Suprapubic skin (tissue), 3 donors: ENCODE data around the gene SYT1.

Experiments
- CTCF ChIP-seq, 2 donors: fragments of 200-600 bp in 1 of 2; fragments of 450-650 bp in 1 of 2; sonication (generic) in 1 of 2; IDR thresholded peaks; one replicate each; pipeline ENCODE4 v1.5.1; 2016 to 2019; ENCODE audit warnings: antibody characterized with exemption in 2 of 2, mild to moderate bottlenecking in 1 of 2, moderate library complexity in 1 of 2
- POLR2A ChIP-seq, 2 donors: fragments of 450-650 bp; IDR thresholded peaks; one replicate each; pipeline ENCODE4 v1.6.1; 2017; ENCODE audit warnings: antibody characterized with exemption in 2 of 2, mild to moderate bottlenecking in 2 of 2, moderate library complexity in 2 of 2

- TF ChIP-seq POLR2A (IDR thresholded peaks at IDR 0.05) = no peak
- TF ChIP-seq CTCF (IDR thresholded peaks at IDR 0.05) = no peak
Observed at GRCh38 chr12:79378496-79378895, 513.9 kb downstream of the SYT1 start.
